ENCODE results near the gene CHAF1A.

Gene CHAF1A, protein sequence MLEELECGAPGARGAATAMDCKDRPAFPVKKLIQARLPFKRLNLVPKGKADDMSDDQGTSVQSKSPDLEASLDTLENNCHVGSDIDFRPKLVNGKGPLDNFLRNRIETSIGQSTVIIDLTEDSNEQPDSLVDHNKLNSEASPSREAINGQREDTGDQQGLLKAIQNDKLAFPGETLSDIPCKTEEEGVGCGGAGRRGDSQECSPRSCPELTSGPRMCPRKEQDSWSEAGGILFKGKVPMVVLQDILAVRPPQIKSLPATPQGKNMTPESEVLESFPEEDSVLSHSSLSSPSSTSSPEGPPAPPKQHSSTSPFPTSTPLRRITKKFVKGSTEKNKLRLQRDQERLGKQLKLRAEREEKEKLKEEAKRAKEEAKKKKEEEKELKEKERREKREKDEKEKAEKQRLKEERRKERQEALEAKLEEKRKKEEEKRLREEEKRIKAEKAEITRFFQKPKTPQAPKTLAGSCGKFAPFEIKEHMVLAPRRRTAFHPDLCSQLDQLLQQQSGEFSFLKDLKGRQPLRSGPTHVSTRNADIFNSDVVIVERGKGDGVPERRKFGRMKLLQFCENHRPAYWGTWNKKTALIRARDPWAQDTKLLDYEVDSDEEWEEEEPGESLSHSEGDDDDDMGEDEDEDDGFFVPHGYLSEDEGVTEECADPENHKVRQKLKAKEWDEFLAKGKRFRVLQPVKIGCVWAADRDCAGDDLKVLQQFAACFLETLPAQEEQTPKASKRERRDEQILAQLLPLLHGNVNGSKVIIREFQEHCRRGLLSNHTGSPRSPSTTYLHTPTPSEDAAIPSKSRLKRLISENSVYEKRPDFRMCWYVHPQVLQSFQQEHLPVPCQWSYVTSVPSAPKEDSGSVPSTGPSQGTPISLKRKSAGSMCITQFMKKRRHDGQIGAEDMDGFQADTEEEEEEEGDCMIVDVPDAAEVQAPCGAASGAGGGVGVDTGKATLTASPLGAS

DNA sequence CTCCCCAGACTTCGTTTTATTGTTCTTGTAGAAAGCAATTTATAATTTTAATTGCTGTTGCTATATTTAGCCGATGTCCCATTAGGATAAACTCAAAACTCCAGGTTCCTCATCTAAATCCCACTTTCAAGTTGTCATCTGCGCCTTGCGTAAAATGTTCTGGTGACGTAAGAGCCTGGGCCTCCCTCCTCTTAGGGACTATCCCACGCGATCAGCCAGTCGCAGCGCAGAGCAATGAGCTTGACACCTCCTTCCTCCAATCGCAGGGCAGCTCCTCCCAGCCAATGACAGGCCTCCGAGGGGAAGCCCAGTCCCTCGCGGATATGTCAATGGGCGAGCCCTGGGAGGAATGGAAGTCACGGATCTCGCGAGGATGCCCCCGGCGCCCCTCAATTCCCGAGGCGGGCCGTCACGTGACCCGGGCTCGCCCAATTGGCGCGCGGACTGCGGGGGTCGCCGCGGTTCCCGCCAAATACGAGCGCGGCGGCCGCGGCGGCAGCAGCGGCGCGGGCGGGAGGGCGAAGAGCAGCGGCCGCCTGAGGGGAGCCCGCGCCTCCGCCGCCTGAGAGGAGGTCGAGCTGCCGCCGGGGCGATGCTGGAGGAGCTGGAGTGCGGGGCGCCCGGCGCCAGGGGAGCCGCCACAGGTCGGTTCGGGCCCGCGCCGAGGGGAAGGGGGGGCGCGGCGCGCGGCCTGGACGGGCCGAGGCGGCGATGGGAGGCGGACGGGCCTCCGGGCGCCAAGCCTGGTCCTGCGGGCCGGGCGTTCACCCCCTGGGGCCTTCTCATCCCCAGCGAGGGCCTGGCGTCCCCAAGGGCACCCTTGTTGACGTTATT, at the start of gene CHAF1A:
TSS of gene CHAF1A (plus strand) at position 470 of the 834 bp plus-strand sequence. CDS start at position 593, 123 bp downstream.
- DNase-seq (ENCODE audit: extremely low read depth in 1 of 2, low read depth in 1 of 2), result peak; percentile 97 to 99

DNA sequence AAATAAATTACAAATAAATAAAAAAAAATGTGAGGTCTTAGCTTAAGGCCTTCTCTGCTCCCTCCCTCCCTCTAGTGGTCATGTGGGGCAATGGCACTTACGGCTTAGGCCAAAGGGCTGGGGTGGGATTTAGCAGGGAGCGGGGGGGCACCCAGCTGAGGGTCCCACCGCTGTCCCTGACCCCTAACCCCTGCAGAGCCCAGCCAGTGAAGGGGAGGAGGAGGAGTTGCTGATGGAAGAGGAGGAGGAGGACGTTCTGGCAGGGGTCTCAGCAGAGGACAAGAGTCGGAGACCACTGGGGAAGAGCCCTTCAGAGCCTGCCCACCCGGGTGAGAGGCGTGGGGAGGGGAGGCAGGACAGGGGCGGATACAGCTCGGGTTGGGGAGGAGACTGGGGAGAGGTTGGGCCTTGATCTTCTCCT, 49.7 kb upstream of the CHAF1A start:
- DNase-seq (ENCODE audit: extremely low read depth in 1 of 2, low read depth in 1 of 2), result no peak

DNA sequence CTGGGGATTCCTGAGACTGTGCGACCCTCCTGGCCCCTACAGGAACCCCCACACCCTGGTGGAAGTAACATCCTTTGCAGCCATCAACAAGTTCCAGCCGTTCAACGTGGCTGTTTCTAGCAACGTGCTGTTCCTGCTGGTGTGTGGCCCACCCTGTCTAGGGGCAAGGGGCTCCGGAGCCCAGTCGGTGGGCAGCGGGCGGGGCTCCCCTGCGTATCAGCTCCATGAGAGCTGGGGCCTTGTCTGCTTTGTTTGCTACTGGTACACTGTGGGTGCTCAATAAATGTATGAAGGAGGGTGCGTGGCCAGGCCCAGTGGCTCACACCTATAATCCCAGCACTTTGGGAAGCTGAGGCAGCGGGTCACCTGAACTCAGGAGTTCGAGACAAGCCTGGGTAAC, 48.2 kb upstream of the CHAF1A start:
- DNase-seq (ENCODE audit: extremely low read depth in 1 of 2, low read depth in 1 of 2), result no peak

DNA sequence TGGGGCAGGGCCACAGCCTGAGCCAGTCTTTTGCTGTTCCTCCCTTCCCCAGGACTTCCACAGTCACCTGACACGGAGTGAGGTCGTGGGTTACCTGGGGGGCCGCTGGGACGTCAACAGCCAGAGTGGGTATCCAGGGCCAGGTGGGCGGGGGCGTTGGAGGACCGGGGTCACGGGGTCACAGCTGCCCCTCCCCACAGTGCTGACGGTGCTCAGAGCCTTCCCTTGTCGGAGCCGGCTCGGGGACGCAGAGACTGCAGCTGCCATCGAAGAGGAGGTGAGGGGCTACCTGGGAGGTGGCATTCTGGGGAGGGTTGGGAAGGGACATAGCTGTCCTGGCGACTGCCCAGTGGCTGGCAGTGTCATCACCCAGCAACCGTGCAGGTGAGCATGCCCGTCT, 47.5 kb upstream of the CHAF1A start:
- no peak for DNase-seq (ENCODE audit: extremely low read depth in 1 of 2, low read depth in 1 of 2)

DNA sequence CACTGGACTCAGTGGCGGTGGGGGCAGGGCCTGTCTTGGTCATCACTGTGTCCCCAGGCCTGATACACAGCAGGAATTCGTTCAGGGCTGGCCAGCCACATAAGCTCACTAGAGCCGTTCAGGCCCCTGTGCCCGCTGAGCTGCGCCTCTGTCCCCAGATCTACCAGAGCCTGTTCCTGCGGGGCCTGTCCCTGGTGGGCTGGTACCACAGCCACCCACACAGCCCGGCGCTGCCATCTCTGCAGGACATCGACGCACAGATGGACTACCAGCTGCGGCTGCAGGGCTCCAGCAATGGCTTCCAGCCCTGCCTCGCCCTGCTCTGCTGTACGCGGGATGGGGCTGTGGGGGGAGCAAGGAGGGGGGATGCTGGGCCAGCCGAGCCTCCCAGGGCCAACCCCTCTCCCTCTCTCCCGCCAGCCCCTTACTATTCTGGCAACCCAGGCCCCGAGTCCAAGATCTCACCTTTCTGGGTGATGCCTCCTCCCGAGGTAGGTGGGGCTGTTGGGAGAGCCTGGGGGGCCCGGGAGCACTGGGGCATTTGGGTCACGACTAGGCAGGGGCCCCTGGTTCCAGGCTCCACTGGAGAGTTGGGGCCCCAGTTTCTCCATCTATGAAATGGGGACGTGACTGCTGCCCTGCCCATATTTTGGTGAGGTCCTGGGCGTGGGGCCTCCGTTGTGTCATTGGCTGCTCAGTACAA, 45.2 kb upstream of the CHAF1A start:
- no peak for DNase-seq (ENCODE audit: extremely low read depth in 1 of 2, low read depth in 1 of 2)

DNA sequence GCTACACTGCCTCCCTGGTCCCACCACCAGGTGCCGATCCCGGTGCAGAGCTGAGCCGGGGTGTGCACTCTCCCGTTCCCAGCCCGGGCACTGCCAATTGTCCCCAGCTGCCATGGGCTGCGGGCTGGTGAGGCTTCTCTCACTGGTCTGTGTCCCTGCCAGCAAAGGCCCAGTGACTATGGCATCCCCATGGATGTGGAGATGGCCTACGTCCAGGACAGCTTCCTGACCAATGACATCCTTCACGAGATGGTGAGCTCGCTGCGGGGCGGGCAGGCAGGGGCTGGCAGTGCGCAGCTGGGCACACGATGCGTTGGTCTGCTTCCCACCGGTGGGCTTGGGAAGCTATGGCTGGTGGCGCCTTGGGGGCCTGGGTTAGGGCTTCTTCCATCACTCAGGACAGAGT, 44.5 kb upstream of the CHAF1A start:
- DNase-seq (ENCODE audit: extremely low read depth in 1 of 2, low read depth in 1 of 2), result no peak

DNA sequence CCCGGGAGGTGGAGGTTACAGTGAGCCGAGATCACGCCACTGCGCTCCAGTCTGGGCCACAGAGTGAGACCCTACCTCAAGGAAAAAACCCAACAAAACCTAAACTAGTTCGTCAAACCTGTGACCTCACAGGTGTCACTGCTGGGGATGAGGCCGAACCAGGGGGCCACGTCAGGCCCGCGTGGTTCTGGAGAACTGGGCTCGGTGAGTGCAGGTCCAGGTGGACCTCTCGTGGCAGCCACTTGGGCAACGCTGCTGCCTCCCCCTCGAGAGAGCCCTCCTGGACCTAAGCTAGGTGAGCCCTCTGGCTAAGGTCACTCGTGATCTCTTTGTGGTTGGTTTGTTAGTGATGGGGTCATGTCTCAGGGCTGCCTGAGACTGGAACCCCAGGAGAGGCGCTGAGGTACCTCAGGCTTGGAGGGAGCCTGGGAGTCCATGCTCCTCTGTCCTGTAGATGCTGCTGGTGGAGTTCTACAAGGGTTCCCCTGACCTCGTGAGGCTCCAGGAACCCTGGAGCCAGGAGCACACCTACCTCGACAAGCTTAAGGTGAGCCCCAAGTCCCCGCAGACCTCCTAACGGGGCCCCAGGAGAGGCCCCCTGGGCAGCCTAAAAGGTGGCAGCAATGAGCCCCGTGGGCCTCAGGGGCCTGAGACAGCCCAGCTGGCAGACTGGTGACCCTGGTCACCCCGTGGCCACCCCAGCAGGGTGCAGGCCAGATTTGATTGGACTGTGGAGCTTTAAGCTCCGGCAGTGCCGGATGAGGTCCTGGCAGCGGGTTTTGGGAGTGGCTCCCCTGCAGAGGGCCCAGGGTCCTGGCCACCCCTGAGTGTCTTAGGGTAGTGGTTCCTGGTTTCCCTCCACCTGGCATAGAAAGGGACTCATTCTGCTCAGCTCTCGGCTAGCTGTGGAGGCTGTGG, 43.5 kb upstream of the CHAF1A start:
- DNase-seq (ENCODE audit: extremely low read depth in 1 of 2, low read depth in 1 of 2), result no peak

DNA sequence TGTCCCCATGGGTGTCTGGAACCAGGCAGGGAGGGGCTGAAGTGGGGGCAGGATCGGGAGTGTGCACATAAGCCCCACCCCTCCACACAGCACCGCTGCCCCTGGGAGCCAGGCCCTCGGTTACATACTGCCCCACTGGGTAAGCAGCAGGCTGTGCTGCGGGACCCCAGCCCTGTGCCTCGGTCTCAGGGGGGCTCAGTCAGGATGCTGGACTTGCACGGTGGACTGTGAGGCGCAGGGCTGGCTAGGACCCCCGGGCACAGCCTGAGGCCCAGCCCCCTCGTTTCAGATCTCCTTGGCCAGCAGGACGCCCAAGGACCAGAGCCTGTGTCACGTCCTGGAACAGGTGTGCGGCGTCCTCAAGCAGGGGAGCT, 42.8 kb upstream of the CHAF1A start:
- DNase-seq (ENCODE audit: extremely low read depth in 1 of 2, low read depth in 1 of 2), result no peak

DNA sequence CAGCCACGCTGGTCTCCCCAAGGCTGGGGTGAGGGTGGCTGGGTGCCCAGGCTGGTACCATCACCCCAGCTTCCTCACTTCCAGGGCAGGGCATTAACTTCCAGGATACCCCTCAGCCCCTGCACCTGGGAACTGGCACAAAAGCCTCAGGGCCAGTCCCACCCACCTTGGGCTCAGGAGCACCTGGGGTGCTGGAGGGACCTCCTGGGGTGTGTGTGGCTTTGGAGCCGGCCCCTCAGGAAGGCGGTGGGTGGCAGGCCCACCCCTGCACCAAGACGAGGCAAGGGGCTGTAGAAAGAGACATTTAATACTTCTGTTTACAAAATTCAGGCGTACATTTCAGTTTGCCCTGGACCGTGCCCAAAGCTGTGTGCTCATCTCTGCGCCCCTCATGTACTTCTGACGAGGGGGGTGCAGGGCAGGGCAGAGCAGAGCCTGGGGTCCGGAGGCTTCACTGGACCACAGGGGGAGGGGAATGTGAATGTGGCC, 42.3 kb upstream of the CHAF1A start:
- no peak for DNase-seq (ENCODE audit: extremely low read depth in 1 of 2, low read depth in 1 of 2)

DNA sequence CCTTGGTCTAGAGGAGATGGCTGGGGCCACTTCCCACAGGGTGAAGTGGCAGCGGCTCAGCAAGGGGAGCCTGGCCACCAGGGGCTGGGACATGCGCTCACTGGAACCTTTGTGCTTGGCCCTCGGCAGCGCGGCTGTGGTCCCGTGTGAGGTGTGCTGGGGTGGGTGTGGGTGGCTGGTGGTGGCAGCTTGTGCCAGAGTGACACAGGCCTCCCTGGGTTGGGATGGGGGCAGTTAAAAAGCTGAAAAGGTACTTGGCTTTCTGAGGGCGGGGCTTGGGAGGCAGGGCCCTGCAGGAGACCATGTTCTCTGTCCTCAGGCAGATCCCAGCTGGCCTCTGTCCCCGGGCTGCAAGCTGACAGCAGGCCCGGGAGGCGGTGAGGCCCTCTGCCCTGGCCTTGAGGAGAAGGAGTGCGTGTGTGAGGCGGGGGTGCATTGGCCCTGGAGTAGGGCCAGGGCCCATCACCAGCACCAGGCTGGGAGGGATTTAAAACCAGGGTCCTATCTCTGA, 41.7 kb upstream of the CHAF1A start:
- no peak for DNase-seq (ENCODE audit: extremely low read depth in 1 of 2, low read depth in 1 of 2)

DNA sequence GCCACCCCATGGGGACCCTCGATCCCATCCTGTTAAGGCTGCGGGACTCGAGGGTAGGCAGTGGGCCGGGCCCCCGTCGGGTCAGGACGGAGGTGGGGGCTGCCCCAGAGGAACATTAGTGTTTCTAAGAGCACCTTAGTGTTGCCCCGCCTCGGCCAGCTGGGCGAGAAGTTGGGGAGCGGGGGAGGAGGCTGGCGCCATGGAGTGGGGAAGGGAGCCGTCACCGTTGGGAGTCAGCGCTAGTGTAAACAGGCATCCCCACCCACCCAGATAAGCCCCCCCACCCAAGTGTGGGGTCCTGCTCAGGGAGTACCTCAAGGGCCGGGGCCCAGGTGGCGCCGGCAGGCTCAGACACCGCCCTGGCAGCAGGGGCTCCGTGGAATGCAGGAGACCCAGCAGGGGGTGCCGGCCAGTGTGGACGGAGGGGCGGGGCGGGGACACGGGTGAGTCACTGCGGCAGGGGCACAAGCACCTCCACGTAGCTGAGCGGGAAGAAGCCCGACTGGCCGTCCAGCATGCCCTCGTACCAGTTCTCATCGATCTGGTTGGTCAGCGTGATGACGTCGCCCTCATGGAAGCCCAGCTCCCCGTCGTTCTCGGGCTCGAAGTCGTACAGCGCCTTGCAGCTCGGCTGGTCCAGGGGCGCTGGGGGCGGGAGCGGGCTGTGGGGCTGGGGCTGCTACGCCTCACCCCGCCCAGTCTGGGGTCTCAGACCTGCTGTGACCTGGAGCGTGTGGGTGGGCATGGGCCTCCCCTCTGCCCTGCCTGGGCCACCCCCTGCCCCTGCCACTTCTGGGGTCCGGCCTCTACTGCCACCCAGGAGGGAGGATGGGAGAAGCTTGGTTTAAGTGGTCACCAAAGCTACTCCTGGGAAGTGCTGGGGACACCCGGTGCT, 41.0 kb upstream of the CHAF1A start:
- no peak for DNase-seq (ENCODE audit: extremely low read depth in 1 of 2, low read depth in 1 of 2)

DNA sequence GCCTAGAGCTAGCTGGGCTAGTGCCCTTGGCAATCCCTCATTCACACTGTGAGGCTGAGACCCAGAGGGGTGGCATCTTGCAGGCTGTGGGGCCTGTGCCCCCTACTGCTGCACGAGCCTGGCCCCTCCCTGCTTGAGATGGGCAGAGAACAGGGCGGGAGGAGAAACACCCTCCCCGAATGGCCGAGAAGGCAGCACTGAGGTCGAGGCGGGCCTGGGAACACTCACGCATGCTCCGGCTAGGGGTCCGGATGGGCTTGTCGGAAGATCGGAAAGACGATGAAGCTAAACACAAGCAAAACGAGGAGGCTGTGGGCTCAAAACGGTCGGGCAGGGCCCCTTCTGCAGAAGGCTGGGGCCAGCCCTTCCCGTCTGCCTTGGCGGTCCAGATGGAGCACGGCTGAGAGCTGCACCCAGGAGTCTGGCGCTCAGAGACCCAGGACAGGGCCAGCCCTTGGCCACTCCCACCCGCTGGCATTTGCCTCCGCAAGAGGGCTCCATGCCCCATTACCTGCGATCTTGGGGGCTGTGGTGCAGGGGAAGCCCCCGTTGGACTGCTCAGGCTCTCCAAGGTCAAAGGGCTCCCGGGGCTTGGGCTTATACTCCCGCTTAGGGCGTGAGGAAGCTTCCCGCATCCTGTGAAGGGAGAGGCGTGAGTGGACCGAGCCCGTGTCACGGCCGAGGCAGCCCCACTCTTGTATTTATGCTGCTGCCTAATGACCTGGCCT, 40.2 kb upstream of the CHAF1A start:
- no peak for DNase-seq (ENCODE audit: extremely low read depth in 1 of 2, low read depth in 1 of 2)

DNA sequence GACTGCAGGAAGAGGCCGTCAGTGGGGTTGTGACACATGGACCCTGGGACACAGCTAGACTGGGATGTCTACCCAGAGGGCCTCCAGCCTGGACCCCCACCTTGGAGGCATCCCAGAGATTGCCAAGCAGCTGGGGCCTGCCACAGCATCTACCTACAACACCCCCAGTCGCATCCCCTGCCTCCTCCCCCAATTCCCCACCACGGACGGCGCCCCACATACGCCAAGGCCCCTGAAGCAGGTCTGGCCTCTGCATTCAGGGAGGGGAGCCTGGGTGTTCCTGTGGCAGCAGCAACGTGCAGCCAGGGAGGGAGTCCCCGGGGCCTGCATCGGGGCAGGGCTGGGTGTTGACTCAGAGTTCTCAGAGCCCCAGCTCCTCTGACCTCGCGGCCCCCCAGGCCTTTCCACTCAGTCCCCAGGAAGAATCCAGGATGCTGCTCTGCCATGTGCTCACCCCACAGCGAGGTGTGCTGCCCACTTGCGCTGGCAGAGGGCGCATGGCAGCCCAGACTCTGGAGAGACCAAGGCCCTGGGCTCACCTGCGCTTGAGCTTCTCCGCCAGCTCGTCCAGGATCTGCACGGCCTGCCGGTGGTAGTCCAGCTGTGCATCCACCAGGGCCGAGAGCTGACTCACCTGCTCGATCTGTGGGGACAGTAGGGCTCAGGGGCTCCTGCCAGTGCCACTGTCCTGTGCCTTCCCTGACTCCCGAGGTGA, 39.5 kb upstream of the CHAF1A start:
- DNase-seq (ENCODE audit: extremely low read depth in 1 of 2, low read depth in 1 of 2), result no peak

DNA sequence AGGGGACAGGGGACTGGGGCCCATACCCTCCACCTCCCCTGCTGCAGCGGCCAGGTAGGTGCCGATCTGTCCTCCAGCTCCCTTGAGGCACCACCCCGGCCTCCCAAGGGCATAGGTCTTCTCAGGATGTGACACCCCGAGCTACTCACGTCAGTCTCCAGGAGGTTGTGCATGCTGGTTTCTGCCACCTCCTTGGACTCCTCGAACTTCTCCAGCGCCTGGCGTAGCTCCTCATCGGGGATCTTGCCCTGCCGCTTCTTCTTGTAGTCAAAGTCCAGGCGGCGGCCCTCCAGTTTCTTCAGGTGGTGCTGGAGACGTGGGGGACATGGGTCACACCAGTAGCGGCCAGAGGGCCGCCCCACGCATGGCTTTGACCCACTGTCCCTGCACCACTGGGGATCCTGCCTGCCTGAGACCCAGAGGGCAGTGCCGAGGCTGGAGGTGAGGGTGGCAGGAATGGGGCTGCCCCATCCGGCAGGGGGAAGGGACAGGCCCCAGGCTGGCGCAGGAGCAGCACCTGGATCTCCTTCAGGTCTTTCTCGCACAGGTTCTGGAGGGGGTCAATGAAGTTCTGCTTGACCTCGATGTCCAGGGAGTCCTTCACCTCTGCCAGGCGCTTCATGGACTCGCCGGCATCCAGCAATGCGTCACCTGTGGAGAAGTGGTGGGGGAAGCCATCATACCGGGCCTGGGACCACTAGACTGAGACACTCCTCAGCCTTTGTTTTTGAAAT, 38.7 kb upstream of the CHAF1A start:
- DNase-seq (ENCODE audit: extremely low read depth in 1 of 2, low read depth in 1 of 2), result no peak

DNA sequence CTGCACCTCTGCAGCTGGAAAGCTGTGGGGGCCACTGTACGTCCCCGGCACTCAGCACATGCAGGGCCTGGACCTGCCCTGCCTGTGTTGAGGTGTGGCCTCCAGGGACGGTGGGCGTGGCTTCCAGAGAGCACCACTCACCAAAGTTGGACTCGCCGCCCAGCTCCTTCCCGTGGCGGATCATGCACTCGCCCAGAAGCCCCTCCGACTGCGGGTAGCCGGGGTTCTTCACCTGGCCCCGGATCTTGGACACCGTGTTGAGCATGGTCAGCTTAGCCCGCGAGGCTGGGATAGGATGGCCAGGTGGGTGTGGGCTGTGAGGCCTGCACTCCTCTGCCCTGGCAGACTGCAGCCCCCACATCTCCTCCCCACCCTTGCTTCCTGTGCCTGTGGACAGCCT, 37.1 kb upstream of the CHAF1A start:
- no peak for DNase-seq (ENCODE audit: extremely low read depth in 1 of 2, low read depth in 1 of 2)
